Measurements from ENCODE around the gene METTL6.

DNA sequence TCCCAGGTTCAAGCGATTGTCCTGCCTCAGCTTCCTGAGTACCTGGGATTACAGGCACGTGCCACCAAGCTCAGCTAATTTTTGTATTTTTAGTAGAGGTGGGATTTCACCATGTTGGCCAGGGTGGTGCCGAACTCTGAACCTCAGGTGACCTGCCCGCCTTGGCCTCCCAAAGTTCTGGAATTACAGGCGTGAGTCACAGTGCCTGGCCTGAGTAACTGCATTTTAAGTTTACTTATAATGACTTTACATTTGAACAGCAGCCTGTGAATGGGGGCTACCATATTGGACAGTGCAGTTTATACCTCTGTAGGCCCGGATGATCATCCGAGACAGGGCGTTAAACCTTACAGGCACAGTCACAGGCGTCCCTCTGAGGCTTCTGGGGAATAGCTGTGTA is 24.8 kb upstream of the METTL6 start:
- TF ChIP-seq, protein P1, sequence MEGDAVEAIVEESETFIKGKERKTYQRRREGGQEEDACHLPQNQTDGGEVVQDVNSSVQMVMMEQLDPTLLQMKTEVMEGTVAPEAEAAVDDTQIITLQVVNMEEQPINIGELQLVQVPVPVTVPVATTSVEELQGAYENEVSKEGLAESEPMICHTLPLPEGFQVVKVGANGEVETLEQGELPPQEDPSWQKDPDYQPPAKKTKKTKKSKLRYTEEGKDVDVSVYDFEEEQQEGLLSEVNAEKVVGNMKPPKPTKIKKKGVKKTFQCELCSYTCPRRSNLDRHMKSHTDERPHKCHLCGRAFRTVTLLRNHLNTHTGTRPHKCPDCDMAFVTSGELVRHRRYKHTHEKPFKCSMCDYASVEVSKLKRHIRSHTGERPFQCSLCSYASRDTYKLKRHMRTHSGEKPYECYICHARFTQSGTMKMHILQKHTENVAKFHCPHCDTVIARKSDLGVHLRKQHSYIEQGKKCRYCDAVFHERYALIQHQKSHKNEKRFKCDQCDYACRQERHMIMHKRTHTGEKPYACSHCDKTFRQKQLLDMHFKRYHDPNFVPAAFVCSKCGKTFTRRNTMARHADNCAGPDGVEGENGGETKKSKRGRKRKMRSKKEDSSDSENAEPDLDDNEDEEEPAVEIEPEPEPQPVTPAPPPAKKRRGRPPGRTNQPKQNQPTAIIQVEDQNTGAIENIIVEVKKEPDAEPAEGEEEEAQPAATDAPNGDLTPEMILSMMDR (IDR thresholded peaks at IDR 0.05; ENCODE audit: low read length), result no peak
- no peak for TF ChIP-seq EZH2 (IDR thresholded peaks at IDR 0.05; ENCODE audit: borderline replicate concordance, low read length)

Data from OCI-LY1 (cell line).